Osteoblast (primary cell): ENCODE data around the gene FBXW7. TPM values are rescaled to one million over a fixed set of nuclear protein-coding genes. Genes with fewer than 3 reads are reported as not detected.

ENCODE experiments used
- DNase-seq: peaks from one replicate; pipeline ENCODE4 v3.0.0; 2011; ENCODE audit warnings: low spot score, mixed read lengths; ENCODE audit not compliant: insufficient read length; ENCODE audit errors: missing footprints
- H2AFZ ChIP-seq: 2 replicates; pipeline ENCODE4 v1.6.0; 2011; ENCODE audit warnings: mild to moderate bottlenecking, low read length
- H3K27ac ChIP-seq: 2 replicates; pipeline ENCODE4 v1.5.1; 2011; ENCODE audit warnings: mild to moderate bottlenecking, low read depth, low read length, moderate library complexity
- H3K27me3 ChIP-seq: 2 replicates; pipeline ENCODE4 v1.6.0; 2012; ENCODE audit warnings: mild to moderate bottlenecking, control low read depth, inconsistent platforms, low read length, moderate library complexity; ENCODE audit not compliant: insufficient read depth
- H3K36me3 ChIP-seq: 2 replicates; pipeline ENCODE4 v1.5.1; 2011; ENCODE audit warnings: mild to moderate bottlenecking, low read length, control low read depth, moderate library complexity; ENCODE audit not compliant: insufficient read depth
- H3K4me1 ChIP-seq: 2 replicates; pipeline ENCODE4 v1.5.1; 2011; ENCODE audit warnings: mild to moderate bottlenecking, low read length, control low read depth, moderate library complexity; ENCODE audit not compliant: insufficient read depth
- H3K4me2 ChIP-seq: 2 replicates; pipeline ENCODE4 v1.6.0; 2011; ENCODE audit warnings: mild to moderate bottlenecking, low read length; ENCODE audit not compliant: insufficient read depth
- H3K4me3 ChIP-seq: fragments of 200-600 bp; sonication (generic); 3 replicates; pipeline ENCODE4 v1.5.1; 2012; ENCODE audit warnings: mild to moderate bottlenecking, low read length, inconsistent platforms; ENCODE audit not compliant: insufficient read depth
- H3K79me2 ChIP-seq: 2 replicates; pipeline ENCODE4 v1.6.0; 2012; ENCODE audit warnings: mild to moderate bottlenecking, low read length, control low read depth, inconsistent platforms; ENCODE audit not compliant: insufficient read depth
- H3K9me3 ChIP-seq: 2 replicates; pipeline ENCODE4 v1.5.1; 2011; ENCODE audit warnings: low read depth, low read length, control low read depth
- H4K20me1 ChIP-seq: 2 replicates; pipeline ENCODE4 v1.6.0; 2012; ENCODE audit warnings: mild to moderate bottlenecking, low read length, control low read depth; ENCODE audit not compliant: insufficient read depth
- total RNA-seq: library from RNA; depleted of rRNA; stranded (reverse); fragments of >200 nt; gene quantifications from 2 replicates; pipeline ENCODE4 v1.2.3, GENCODE V29; 2012
- TF ChIP-seq, protein P1 (sequence below): IDR thresholded peaks from 2 replicates; pipeline ENCODE4 v1.5.1; 2011; ENCODE audit warnings: mild to moderate bottlenecking, low read depth, low read length, moderate library complexity; ENCODE audit errors: extremely low read depth

FBXW7 gene
- total RNA-seq, 1 donor = 74.9 TPM

DNA sequence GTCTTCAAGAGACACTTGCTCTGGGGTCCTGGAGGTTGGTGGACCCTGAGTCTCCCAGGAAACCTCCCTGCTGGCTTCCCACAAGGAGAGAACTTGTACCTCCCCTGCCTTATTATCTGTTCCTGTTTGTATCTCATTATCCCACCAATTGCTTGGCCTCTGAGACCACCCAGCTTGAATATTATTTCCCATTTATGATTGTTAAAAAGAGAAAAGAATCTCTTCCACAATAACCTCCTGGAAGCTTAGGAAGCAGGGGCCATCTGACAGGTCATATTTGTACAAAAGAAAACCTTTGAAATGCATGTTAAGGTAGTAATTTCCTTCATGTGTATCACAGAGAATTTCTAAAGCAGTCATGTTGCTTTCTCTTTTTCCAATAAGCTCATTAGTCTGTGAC, 239.5 kb downstream of the FBXW7 start:
- Histone ChIP-seq H3K27ac (no peak overlapping the region), H3K36me3 (no peaks in the 10 kb centered on the region)
- TF ChIP-seq, protein P1, sequence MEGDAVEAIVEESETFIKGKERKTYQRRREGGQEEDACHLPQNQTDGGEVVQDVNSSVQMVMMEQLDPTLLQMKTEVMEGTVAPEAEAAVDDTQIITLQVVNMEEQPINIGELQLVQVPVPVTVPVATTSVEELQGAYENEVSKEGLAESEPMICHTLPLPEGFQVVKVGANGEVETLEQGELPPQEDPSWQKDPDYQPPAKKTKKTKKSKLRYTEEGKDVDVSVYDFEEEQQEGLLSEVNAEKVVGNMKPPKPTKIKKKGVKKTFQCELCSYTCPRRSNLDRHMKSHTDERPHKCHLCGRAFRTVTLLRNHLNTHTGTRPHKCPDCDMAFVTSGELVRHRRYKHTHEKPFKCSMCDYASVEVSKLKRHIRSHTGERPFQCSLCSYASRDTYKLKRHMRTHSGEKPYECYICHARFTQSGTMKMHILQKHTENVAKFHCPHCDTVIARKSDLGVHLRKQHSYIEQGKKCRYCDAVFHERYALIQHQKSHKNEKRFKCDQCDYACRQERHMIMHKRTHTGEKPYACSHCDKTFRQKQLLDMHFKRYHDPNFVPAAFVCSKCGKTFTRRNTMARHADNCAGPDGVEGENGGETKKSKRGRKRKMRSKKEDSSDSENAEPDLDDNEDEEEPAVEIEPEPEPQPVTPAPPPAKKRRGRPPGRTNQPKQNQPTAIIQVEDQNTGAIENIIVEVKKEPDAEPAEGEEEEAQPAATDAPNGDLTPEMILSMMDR = no peak

DNA sequence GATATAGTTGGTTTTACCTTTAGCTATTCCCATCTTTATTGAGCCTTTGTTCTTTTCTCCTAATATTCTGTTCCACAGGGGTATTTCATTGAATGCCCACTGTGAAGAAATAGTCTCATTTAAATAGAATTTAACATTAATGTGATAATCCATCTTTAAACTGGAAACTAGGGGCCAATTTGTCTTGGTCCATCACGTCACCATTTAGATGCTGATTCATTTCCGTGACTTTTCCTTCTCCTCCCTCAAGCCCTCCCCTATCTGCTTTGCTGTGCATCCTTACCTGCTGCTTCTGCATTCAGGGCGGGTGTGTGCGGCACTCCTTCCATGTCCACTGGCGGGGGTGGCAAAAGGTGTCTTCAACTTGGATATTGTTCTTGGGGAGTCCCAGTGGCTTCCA, 241.1 kb downstream of the FBXW7 start:
- Histone ChIP-seq H2AFZ (no peak overlapping the region), H3K4me3 (no peak overlapping the region), H3K27ac (no peak overlapping the region), H3K9me3 (no peaks in the 10 kb centered on the region), H4K20me1 (no peaks in the 10 kb centered on the region), H3K79me2 (no peaks in the 10 kb centered on the region), H3K4me2 (no peak overlapping the region), H3K36me3 (no peaks in the 10 kb centered on the region), H3K4me1 (no peaks in the 10 kb centered on the region), H3K27me3 (peaks cover 12% of the 10 kb centered on the region)
- TF ChIP-seq, protein P1 = no peak
- no peak for DNase-seq

More for the DNA sequence above, 239.5 kb downstream of the FBXW7 start:
- no peak overlapping the region for H3K4me3 ChIP-seq
- peaks cover 12% of the 10 kb centered on the region for H3K27me3 ChIP-seq
- H3K9me3 ChIP-seq = no peaks in the 10 kb centered on the region
- no peaks in the 10 kb centered on the region for H3K4me1 ChIP-seq
- H4K20me1 ChIP-seq = no peaks in the 10 kb centered on the region
- DNase-seq = no peak
- H3K4me2 ChIP-seq = no peak overlapping the region
- H3K79me2 ChIP-seq = no peaks in the 10 kb centered on the region
- H2AFZ ChIP-seq = no peak overlapping the region

DNA sequence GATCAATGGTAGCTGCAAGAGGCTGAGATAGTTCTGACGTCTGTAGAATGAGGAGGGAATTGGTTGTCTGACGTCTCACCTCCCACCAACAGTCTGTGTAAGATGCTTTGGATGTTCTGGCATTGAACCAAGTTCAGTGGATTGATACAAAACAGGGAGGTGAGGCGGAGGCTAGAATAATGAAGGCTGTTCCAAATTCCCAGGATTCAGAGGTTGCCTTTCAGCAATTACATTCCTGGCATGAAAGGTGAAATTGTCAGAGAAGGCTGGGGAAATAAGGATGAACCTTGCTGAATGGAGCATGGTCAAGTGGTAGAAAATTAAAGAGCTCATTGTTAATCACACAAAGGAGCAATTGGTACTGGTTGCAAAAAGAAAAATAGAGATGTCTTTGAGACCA, 241.6 kb downstream of the FBXW7 start:
- Histone ChIP-seq H3K4me1 (no peaks in the 10 kb centered on the region), H2AFZ (no peak overlapping the region), H3K4me2 (no peak overlapping the region), H3K27ac (no peak overlapping the region), H3K27me3 (peaks cover 15% of the 10 kb centered on the region), H4K20me1 (no peaks in the 10 kb centered on the region), H3K36me3 (no peaks in the 10 kb centered on the region), H3K4me3 (no peak overlapping the region), H3K9me3 (no peaks in the 10 kb centered on the region), H3K79me2 (no peaks in the 10 kb centered on the region)
- DNase-seq = no peak
- TF ChIP-seq, protein P1 = no peak

DNA sequence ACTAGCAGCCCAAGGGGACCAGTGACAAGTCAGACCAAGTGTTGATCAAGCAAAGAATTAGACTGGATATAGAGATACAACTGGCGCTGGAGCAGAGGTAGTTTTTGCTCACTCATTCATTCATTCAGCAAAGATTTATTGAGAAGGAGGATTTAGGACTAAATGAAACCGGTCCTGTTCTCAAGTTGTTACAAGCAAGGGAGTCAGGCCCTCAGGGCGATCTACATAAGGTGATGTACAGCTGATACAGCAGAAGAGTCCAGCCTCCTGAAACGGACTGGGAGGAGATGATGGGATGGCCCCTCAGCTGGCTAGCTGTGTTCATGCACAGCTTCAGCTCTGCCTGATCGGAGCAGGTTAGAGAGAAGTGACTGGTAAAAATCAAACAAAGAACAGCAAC, 242.4 kb downstream of the FBXW7 start:
- DNase-seq = peak; percentile 4
- no peak overlapping the region for H2AFZ ChIP-seq
- H3K4me2 ChIP-seq = no peak overlapping the region
- no peak overlapping the region for H3K4me3 ChIP-seq
- no peak overlapping the region for H3K27ac ChIP-seq
- H3K79me2 ChIP-seq = no peaks in the 10 kb centered on the region
- peaks cover 19% of the 10 kb centered on the region for H3K27me3 ChIP-seq
- TF ChIP-seq, protein P1 = no peak
- no peaks in the 10 kb centered on the region for H4K20me1 ChIP-seq
- no peaks in the 10 kb centered on the region for H3K4me1 ChIP-seq
- no peaks in the 10 kb centered on the region for H3K9me3 ChIP-seq
- no peaks in the 10 kb centered on the region for H3K36me3 ChIP-seq
